GM18519 (cell line): ENCODE results near the gene ZNF213.

Experiments
- ATAC-seq: cut with Tn5 transposase; IDR thresholded peaks from one replicate; pipeline ENCODE4 v1.9.1; 2021; ENCODE audit warnings: mild to moderate bottlenecking, moderate library complexity; ENCODE audit not compliant: unreplicated experiment, low FRiP score

The ZNF213 gene, protein sequence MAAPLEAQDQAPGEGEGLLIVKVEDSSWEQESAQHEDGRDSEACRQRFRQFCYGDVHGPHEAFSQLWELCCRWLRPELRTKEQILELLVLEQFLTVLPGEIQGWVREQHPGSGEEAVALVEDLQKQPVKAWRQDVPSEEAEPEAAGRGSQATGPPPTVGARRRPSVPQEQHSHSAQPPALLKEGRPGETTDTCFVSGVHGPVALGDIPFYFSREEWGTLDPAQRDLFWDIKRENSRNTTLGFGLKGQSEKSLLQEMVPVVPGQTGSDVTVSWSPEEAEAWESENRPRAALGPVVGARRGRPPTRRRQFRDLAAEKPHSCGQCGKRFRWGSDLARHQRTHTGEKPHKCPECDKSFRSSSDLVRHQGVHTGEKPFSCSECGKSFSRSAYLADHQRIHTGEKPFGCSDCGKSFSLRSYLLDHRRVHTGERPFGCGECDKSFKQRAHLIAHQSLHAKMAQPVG

DNA sequence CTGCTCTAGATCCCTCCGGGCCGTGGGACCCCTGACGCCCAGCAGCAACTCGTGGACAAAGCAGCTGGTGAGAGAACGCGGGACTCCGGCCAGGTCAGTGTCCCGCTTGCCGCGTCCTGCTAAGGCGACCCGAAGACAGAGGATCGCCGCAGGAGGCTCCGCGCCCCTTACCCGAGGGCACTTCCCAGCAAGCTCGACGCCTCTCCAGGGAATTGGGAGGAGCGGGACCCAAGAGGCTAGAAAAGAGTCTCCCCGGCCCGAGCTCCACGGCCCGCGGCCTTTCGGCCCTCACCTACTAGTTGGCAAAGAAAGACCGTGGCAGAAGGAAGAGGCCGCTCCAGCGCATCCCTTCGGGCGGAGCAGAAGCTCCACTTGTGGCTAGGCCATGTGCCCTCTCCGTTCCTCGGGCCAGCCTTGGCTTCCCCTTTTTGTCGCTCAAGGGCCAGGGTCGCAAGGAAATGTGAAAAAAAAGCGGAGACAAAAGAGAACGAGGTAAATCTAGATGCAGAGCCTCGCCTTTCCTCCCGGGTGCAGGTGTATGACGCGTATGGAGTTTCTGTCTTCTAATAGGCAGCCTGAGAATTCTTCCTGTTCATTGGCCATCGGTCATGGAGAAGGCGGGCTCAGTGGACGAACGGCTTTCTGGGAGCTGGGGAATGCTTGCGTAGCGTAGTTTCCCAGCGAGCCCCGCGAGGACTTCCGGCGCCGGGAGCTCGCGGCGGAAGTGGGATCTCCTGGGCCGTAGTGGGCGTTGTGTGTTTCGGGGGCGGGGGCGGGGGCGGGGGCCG, at the start of gene ZNF213:
Gene ZNF213 (plus strand): TSS at position 692 of the 788 bp plus-strand sequence. CDS start 2,252 bp downstream, outside the sequence.
- ATAC-seq = peak; percentile 77

DNA sequence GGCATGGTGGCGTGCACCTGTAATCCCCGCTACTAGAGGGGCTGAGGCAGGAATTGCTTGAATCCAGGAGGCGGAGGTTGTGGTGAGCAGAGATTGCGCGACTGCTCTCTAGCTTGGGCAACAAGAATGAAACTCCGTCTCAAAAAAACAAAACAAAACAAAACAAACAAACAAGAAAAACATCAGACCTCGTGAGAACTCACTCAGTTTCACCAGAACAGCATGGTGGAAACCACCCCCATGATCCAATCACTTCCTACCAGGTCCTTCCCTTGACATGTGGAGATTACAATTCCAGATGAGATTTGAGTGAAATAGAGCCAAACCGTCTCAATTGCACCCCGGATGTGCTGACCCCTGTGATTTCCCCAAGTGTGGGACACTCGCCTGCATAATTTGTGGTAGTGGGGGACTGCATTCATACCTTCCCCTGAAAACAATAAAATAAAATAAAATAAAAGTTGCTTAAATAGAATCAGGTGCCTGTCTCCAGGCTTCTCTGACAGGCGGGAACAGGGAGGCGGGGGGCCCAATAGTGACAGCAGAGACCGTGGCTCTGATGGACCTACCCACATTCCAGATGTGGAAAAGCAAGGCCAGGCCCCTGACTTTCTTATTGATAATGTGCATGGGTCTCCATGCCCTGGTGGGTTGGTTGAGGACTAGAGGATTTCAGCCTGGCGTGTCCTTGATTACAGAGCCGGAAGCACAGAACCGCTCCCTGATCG, 48.8 kb upstream of the ZNF213 start:
- ATAC-seq = no peak

DNA sequence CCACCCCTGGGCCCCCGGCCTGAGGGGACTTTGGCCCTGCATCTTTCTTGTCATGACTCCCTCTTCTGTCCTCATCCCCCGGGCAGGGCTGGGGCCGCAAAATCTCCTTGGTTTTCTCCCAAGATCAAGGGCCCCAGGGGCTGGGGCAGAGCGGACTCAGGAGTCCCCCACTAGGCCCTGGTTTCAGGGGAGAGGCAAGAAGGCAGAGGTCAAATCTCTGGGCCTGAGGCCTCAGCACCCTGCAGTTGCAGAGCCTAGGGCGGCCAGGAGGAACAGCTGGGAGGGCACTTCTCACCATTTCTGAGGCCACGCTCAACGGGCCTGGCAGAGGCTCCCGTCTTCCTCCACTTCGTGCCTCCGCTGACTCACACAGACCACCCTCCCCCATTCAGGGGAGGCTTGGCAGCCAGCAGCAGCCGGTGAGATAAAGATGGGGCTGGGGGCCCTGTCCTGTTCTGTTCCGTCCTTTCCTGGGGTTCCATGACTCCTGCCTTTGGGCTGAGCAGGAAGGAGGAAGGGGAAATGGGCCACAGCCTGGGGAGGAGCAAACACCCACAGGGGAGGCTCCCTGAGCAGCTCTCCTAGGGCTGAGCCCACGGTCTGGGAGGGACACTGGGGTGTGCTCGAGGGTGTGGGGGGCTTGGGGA, 48.1 kb upstream of the ZNF213 start:
- ATAC-seq = no peak

DNA sequence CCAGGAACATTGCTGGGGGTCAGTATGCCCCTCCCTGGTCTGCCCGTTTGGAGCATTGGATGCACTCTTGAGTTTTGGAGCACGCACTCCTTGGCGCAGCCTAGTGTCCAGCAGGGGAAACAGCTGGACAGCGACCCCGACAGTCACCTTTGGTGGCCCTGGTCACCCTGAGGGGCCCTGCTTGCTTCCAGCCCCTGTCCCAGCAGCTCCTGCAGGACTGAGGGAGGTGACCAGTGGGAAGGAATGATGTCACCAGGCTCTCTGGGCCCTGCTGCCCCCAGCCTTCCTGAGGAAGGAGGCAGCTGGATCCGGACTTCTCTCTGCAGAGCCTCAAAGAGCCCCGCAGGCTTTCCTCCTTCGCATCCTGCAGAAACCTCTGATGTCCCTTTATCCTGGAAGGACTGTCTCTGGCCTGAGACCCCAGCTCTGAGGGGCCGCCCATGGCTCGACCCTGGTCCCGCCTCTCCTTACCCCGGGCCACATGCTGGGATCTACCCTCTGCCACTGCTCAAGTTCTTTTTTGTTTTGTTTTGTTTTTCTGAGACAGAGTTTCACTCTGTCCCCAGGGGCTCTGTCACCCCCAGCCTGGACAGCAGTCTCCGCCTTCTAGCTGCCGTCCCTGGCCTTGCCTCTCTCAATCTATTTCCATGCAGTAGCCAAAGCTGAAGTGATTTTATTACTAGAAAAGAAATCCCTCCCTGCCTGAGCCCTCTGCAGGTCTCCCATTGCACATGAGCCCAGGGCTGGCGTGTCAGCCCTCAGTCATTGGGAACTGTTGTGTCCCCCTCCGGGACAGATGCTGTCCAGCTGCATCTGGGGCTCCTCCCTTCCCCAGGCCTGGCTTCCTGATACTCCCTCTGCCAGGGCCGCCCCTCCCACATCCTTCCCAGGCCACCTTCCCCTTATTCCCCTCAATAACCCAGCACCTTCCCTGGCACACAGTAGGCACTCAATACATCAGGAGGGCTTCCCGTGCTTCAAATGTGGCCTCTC, 47.3 kb upstream of the ZNF213 start:
- no peak for ATAC-seq

DNA sequence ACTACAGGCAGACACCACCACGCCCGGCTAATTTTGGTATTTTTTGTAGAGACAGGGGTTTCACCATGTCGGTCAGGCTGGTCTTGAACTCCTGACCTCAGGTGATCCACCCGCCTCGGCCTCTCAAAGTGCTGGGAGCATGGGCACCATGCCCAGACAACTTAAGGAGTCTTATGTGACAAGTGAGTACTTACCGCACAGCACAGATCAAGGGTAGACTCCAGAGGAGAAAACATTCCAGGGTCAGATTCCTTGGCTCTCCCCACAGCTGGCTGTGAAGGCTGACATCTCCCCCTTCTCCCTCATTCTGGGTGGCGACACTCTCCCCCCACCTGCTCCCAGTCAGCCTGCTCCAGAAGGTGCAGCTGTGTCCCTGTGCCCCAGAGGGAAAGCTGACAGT, 46.4 kb upstream of the ZNF213 start:
- no peak for ATAC-seq

DNA sequence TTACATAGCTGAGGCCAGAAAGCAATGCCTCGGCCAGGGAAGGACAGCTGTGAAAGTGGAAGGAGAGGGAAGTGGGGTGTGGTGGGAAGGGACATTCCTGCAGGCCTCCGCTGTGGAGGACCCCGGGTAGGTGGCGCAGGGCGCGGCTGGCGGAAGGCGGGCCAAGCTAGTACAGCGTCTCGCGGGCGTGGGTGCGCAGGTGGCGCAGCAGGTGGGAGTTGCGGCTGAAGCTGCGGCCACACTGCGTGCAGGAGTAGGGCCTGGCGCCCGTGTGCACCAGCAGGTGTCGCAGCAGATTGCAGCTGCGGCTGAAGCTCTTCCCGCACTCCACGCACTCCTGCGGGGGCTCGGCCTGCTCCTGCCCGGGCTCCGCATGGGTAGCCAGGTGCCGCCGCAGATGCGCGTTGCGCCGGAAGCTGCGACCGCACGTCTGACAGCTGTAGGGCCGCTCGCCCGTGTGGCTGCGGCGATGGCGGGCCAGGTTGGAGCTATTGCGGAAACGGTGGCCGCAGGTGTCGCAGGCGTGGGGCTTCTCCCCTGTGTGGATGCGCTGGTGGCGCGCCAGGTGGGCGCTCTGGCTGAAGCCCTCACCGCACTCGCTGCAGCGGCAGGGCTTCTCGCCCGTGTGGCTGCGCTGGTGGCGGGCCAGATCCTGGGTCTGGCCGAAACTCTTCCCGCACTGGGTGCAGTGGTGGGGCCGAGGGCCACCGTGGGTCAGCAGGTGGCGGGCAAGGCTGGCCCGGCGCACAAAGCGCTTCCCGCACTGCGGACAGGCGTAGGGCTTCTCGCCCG, 45.7 kb upstream of the ZNF213 start:
- ATAC-seq = no peak

DNA sequence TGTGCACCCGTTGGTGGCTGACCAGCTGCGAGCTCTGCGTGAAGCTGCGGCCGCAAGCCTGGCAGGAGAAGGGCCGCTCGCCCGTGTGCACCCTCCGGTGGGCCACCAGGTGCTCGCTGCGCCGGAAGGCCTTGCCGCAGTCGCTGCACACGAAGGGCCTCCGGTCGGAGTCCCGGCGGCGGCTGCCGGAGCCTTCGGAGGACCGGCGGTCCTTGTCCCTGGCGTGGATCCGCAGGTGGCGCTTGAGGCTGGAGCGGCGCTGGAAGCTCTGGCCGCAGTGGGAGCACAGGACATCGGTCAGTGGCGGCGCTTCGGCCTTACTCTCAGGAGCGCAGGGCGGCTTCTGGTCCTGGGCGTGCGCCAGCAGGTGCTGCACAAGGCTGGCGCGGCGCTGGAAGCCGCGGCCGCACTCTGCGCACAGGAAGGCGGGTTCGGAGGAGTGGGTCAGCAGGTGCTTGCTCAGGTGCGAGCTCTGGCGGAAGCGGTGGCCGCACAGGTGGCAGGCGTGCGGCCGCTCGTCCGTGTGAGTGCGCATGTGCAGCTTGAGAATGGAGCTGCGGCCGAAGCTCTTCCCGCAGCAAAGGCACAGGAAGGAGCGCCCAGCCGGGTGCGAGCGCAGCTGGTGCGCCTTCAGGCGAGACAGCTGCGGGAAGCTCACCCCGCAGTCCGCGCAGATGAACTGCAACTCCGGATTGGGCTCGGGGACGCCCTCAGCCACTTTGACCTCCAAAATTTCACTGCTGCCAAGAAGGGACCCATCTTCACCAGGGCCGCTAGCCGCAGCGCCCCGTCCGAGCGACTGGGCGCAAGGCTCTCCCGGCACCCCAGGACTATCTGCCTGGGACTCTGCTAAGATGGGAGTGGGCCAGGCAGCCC, 44.9 kb upstream of the ZNF213 start:
- no peak for ATAC-seq

DNA sequence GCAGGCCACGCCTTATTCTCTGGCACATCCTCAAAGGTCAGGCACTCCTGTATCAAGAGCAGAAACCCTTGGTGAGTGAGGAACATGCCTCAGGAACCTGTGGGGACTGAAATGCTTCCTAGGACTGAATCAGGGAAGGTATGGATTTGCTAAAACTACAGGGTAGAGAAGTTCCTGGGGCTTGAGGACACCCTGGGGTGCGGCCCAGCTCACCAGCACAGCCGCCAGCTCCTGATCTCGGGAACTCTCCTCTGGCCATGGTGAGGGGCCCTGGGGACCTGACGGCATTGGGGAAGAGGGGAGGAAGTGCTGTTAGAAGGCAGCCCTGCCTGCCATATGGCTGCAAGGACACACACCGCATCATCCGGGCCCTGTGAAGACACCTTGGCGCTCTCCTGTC, 43.3 kb upstream of the ZNF213 start:
- ATAC-seq = no peak

DNA sequence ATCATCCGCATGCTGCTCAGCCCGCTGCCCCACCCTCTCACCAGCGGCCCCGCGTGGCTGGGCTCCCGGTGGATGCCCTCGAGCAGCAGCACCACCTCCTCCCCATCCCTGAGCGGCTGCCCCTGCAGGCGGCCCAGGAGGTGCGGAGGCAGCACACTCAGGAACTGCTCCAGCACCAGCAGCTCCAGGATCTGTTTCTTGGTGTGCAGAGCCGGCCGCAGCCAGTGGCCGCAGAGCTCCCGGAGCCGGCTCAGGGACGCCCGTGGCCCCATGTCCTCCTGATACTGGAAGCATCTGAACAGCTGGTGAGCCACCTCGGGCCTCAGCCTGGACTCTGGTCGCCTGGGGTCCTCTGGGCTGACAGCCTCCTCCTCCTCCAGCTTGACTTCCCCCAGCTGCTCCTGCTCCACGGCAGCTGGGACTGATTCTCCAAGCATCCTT, 42.3 kb upstream of the ZNF213 start:
- ATAC-seq = no peak

DNA sequence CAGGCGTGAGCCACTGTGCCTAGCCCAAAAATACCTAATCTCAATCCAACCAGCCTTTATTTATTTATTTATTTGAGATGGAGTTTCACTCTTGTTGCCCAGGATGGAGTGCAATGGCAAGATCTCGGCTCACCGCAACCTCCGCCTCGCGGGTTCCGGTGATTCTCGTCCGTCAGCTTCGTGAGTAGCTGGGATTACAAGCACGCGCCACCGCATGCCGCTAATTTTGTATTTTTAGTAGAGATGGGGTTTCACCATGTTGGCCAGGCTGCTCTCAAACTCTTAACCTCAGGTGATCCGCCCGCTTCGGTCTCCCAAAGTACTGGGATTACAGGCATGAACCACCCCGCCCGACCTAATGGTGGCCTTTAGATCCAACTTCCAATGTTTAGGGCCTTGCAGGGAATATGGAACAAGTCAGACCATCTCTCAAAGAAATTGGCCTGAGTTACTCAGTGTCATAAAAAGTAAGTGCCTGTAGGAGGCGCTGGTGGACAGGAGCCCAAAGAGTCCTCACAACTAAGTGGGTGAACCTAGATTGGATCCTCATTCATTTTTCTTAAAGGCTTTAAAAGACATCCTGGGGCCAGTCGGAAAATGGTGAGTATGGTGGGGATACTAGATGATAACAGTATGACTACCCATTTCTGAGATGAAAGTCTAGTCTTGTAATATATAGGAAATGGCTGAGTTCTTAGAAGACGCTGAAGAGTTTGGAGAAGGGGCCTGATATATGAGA, 40.4 kb upstream of the ZNF213 start:
- no peak for ATAC-seq

DNA sequence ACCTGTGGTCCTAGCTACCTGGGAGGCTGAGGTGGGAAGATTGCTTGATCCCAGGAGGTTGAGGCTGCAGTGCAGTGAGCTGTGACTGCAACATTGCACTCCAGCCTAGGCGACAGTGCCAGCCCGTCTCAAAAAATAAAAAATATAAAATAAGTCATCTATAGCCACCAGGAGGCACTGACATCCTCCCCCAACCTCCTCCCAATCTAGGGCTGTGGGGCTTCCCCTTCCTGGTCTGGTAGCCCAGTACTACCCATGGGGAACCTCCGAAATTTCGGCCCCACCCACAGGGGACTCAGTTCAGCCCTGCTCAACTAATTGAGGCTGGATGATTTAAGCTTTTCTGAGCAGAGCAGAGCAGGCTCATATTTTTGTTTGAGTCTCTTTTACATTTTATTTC, 39.0 kb upstream of the ZNF213 start:
- peak; percentile 52 for ATAC-seq

DNA sequence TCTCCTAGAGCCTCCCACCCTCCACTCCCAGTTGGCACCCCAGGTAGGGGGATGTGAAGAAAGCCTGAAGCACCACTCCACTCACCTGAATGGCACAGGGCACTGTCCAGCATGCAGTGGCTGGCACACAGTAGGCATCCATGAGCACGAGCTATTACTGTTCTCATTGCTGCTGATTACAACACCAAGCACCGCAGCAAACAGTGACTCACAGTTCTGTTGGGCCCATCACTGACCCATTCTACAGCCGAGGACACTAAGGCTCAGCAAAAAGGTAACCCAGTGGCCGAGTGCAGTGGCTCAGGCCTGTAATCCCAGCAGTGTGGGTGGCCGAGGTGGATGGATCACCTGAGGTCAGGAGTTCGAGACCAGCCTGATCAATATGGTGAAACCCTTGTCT, 38.5 kb upstream of the ZNF213 start:
- no peak for ATAC-seq

DNA sequence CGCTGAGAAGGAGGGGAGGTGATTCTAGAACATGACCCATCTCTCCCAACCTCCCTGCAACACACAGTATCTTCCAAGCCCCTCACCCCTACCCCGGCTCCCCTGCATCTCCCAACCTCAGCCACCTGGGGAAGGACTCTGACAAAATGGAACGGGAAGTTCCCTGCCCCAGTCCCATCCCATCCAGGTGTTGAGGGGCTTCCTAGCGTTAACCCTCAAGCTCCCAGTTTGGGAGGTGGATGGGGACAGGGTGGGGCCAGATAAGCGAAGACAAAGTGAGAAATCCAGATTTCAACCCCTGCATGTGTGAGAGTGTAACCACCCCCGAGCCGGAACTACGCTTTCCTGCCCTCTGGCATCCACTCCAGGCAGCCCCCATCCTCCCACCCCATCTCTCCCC, 37.6 kb upstream of the ZNF213 start:
- ATAC-seq = no peak

DNA sequence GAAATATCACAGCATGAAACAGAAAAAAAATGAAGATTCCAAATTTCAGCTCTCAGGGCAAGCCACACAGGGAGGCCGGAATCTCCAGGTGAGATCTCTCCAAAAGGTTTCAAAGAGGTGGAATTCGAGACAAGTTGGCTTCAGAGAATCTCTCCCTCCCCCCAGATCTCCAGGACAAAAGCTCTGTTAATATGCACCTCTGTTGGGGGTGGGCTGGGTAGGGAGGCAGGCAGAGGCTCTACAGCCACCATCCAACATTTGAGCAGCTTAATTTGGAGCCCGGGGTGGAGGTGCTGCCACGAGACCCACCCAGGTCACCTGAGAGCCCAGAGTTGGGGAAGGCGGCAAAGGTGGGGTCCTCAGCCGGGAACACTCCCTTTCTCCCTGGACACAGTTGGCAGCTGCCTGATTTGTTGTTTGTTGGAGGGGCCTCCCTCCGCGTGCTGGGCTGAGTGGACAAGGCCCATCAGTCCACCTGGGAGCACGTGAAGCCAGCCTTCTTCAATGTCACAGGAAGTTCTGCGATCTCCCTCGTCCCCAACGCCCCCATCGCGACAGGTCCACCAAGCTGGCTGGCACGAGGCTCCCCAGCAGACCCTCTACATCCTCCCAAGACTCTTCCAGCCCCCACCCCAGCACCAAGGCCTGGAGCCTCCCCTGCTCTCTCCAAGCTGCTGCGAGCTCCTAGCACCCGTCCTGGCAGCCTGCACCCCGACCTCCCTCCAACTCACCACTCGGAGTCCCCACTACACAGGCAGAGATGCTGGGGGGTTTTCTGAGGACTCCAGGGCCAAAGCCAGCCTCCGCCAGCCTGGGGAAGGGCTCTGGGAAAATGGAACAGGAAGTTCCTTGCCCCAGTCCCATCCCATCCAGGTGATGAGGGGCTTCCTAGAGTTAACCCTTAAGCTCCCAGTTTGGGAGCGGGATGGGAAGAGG, 36.1 kb upstream of the ZNF213 start, which contains the start of gene ZSCAN10:
Gene ZSCAN10 (minus strand): TSS at position 836 of the 936 bp plus-strand sequence. CDS start 6,357 bp downstream, outside the sequence.
- no peak for ATAC-seq

DNA sequence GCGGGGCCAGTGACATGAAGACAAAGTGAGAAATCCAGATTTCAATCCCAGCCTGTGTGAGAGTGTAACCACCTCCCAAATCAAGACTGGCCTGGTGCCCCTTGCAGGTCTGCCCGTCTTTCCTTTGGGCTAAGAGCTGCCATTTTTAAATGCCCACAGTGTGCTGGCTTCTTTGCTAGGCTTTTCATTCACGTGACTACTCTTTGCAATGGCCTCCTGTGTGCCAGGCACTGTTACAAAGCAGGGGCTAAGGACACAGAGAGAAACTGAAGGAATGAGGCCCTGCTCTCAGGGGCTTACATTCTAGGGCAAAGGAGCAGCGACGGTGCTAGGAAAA, 35.5 kb upstream of the ZNF213 start:
- ATAC-seq = no peak
